Embryonic facial prominence (tissue), 1 donor: ENCODE results near the gene FGF14.

Experiments
- DNase-seq: peaks from one replicate; pipeline ENCODE4 v3.0.0-alpha.2; 2016; ENCODE audit errors: extremely low spot score

The FGF14 gene

GRCh38 chr13:102250448-102250847 is 151.4 kb downstream of the FGF14 start:
- no peak for DNase-seq

DNA sequence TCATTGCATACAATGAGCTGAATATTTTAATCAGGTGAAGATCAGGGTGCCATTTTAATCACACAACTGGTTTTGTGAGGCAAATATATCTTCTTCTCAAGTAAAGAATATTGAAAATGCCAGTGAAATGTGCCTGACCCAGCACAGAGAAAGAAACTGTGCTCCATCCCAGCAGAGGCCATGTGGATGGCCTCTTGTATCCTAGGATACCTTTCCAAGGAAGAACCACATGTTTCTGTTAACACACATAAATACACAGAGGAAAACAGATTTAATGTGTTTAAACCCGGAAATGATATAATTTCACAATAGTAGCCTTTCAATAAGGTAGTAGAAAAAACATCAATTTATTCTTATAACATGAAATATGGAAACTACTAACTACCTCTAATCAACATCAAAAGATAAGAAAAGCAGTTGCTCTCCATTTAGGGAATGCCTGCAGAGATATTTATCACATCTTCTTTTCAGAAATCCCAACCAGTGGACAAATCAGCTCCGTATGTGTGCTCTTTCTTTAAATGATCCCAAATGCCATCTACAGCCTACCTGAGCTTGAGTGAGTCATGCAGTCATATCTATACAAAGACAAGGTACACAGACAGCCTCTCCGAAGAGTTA is 157.1 kb downstream of the FGF14 start:
- DNase-seq: no peak

DNA sequence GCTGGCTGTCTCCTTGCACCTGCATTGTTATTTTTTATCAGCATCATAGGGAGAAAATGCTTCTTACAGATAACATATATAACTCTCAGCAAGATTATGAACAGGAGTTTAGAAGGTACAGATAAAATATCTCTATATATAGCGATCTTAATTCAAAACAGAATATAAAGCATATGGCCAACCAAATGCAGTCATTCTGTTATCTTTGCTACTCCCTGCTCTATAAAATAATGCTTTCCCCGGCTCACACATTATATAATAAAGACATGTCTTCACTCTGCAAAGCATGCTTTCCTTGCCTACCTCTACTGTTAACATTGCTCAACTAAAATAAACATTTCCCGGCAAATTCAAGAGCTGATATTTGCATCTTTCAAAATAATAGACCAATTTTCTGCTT is 161.7 kb downstream of the FGF14 start:
- no peak for DNase-seq

GRCh38 chr13:102237230-102237629 is 164.6 kb downstream of the FGF14 start:
- DNase-seq: no peak

DNA sequence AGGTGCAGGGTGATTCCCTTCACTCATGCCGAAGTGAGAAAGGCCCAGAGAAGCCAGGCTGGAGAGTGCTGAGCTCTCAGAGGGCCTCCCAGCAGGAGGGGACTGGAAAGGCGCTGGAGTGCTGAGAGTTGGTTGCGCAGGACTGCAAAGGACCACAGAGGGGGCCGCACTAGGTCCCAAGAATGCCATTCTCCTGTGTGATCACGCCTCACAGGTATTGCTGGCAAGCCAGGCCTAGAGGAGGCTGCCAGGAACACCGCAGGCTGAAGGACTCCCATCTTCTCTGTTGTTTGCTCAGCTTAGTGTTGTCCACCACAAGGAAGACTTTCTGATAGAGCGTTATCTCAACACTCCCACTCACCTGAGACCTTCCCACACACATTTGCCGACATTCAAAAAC is 165.0 kb downstream of the FGF14 start:
- DNase-seq: no peak

DNA sequence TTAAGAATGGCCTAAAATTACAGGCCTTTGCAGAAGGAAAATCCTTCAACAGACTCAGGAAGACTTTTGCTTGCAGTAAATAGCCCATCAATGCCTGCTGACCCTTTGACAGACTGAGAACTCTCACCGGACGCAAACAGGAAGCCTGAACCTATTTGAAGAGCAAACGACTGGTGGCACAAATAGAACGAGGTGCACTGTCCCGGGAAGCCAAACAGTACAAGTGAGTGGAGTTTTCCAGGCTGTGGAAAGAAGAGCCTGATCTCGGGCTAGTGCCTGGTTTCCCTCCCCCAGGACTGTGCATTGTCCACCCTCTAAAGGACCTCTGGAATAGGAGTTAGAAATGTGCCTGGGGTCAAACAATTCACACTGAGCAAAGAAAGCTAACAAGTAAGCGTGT is 165.5 kb downstream of the FGF14 start:
- no peak for DNase-seq

GRCh38 chr13:102235689-102236088 is 166.2 kb downstream of the FGF14 start:
- no peak for DNase-seq

- DNase-seq: no peak
Observed at GRCh38 chr13:102234618-102235017, 167.2 kb downstream of the FGF14 start.

DNA sequence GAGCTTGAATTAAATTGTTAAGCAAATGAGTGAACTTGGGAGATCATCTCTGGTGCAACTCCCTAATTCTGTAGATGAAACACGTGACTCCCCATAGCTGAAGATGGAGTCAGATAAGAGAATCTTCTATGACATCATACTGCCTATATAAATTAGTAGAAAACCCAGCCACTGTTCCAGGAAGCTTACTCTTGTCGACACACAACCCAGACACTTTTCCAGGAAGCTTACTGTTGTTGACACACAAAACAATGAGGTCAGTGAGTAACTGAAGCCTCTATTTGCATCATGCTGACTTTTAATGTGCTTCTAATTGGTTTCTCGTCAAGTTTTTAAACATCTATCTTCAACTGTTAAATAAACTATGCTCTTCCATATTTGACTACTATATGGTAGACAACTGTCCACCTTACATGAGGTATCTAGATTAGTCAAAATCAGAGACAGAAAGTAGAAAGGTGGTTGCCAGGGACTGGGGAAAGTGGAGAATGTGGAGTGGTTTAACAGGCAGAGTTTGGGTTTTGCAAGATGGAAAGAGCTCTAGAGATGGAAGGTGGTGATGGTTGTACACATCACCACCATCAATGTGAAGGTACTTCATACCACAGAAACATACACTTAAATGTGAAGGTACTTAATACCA is 168.2 kb downstream of the FGF14 start:
- DNase-seq: no peak

DNA sequence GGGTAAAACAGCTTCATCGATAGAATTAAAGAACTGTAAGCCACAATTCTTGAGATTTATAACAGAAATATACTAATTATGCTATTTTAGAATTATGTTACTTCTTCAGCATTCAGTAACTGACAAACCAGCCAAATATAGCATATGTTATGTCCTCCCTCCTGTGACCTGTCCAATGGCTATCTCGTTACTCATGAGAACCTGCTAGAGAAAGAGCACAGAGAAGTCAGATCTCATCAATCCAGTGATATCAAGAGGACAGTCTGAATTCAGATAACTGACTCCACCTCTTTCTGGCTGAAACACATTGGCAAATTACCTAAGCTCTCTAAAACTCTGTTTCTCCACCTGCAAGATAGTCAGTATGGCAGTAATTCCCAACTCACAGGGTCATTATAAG is 170.4 kb downstream of the FGF14 start:
- no peak for DNase-seq

DNA sequence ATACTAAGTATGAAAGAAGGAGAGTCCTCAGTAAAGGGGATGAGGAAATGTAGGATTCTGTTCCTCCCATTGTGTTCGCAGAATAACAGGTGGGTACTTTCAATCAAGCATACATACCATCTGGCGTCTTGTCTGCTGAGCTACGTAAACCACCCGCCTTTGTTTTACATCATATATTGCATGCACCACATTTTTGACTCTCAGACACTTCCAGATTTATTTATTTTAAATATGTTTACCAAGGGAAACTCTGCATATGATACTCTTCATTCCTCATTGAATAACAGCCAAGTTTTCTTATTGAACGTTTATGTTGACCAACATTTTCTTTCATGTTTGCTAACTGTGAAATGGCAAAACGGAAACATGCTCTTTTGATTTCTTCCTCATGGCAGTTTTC is 174.1 kb downstream of the FGF14 start:
- DNase-seq: no peak

GRCh38 chr13:102226591-102226990 is 175.3 kb downstream of the FGF14 start:
- DNase-seq: no peak

DNA sequence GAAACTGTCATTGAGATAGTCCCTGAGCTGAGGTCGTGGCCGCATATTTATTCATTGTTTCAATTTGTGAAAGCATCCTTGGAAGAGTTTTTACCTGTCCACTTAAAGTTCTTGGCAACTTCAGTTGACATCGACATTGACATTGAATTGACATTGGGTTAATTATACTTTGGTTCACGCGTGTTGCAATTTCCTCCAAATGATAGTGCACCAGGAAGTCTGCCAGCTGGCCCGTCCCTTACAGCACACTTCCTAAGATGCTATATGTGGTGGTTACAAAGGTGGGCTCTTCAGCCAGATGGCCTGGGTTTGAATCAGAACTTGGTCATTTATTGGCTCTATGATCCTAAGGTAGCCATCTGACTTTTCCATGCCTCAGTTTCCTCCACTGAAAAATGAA is 176.0 kb downstream of the FGF14 start:
- DNase-seq: no peak

DNA sequence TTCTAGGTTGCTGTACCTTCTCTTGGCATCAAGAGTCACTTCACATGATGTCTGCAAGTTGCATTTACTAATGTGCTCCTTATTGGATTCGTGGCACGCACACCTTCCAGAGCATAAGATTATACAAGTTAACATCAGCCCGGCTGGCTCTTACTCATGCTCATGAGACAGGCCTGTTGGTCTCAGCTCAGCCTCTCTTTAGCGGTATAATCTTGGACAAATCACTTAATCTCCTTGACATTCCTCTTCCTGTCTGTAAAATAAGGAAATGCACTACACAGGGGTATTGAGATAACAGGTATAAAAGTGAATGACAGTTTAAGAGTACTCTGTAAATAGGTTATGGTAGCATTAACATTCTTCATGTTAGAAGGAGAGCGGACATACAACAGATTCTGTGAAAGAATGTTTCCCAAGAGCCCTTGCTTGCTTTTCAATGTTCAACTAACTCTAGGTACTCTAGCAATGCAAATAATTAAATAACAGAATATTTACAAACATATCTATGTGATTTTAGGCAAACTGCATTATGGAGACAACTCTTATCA is 181.1 kb downstream of the FGF14 start:
- DNase-seq: no peak

DNA sequence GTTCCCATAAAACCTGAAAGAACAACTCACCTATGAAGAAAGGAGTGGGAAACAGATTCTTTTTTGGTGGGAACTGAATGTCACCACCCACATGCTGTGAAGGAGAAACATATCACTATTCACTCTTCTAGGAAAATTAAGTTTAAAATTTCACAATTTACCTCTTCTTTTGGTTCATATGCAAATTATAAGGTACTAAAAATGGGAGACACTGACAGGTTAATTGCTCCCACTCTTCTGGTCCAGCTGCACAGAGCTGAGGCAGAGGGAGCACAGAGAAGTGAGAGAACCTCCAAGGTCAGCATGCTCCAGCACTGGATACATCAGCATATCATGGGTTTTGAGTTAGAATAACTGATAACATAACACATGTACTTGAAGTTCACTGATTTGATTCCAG is 186.9 kb downstream of the FGF14 start:
- DNase-seq: no peak

- DNase-seq: no peak
Observed at GRCh38 chr13:102212729-102213128, 189.1 kb downstream of the FGF14 start.

DNA sequence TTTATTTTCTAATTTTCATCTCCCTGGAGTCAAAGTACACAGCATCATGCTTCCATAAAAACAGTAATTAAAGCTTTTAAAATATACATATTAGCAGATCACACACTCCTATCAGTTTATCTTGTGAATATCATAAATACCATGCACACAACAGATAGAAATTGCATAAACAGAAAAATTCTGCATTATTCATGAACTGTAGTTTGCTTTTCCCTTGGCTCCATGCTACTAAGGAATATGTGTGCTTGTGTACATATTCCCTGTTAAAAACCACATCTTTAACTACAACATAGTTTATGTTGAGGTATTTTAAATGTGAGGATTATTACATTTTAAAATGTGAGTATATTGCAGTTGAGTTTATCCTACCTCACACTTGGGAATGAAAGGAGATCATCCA is 193.5 kb downstream of the FGF14 start:
- DNase-seq: no peak

DNA sequence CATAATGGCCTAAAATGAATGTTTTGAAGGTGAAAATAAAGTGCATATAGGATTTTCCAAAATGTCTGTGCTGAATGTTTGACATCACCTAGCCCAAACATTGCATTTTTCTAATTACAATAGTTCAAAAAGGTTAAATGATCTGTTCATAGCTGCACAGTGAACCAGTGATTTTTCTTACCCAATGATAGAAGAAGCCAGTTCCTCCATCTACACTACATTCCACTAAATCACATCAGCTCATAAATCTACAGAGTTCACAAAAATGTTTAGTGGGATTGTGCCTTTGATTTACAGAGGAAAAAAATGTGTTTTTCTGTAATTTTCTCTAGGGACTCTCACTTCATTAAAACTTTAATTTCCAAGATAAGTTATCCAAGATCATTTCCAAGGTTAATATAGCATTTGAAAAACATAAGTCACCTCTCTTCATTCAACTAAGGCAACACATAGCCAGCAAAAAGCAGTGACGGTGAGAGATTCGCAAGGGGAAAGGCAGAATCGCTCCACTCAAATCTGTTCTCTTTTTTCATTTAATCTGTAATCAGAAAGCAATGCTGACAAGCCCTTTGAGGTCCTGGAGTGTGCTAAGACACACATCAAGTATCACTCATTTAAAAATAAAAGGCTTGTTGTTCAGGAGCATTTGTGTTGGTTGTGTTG is 194.0 kb downstream of the FGF14 start:
- no peak for DNase-seq

- no peak for DNase-seq
Observed at GRCh38 chr13:102203718-102204117, 198.1 kb downstream of the FGF14 start.

- DNase-seq: no peak
Observed at GRCh38 chr13:102198418-102199311, 203.2 kb downstream of the FGF14 start.

- DNase-seq: no peak
Observed at GRCh38 chr13:102197193-102197592, 204.7 kb downstream of the FGF14 start.
